Cardiac fibroblast (primary cell): Measurements from ENCODE around the gene UFSP1.
A peak's percentile ranks its signal among the peaks of the same experiment; 100 is the strongest.

Experiments used
- DNase-seq, 2 donors: peaks; one replicate each; pipeline versions ENCODE4 v3.0.0 to v3.0.0-alpha.2; 2010; ENCODE audit warnings: low read depth in 2 of 2
- H3K4me3 ChIP-seq, 2 donors: replicated peaks in 1 of 2; 1 replicate in 1 of 2; 2 replicates in 1 of 2; pipeline ENCODE4 v1.5.1; 2011; ENCODE audit warnings: low read depth in 2 of 2, low read length in 2 of 2, mild to moderate bottlenecking in 2 of 2, moderate library complexity in 1 of 2
- CTCF ChIP-seq: IDR thresholded peaks from one replicate; pipeline ENCODE4 v1.5.1; 2011; ENCODE audit warnings: low read depth, mild to moderate bottlenecking, low read length, inconsistent platforms

Gene UFSP1

GRCh38 chr7:100864263-100864845, 25.2 kb downstream of the UFSP1 start:
- H3K4me3 ChIP-seq: no peak overlapping the region
- no peak for DNase-seq
- no peak for TF ChIP-seq CTCF

- H3K4me3 ChIP-seq: no peak overlapping the region
- DNase-seq: peak in 1 of 2 donors; percentile 46
- no peak for TF ChIP-seq CTCF
Observed at GRCh38 chr7:100863406-100863950, 26.0 kb downstream of the UFSP1 start.

- no peak for DNase-seq
- TF ChIP-seq CTCF: no peak
- no peak overlapping the region for H3K4me3 ChIP-seq
Observed at GRCh38 chr7:100861616-100861985, 27.9 kb downstream of the UFSP1 start.

GRCh38 chr7:100860702-100861615, 28.6 kb downstream of the UFSP1 start:
- no peak overlapping the region for H3K4me3 ChIP-seq
- DNase-seq: no peak
- TF ChIP-seq CTCF: no peak

- TF ChIP-seq CTCF: no peak
- no peak for DNase-seq
Observed at GRCh38 chr7:100859856-100860255, 29.7 kb downstream of the UFSP1 start.

GRCh38 chr7:100856871-100857282, 32.6 kb downstream of the UFSP1 start:
- no peak for TF ChIP-seq CTCF
- H3K4me3 ChIP-seq: no peak overlapping the region
- DNase-seq: no peak

More at GRCh38 chr7:100859856-100860255, 29.7 kb downstream of the UFSP1 start:
- no peak overlapping the region for H3K4me3 ChIP-seq
